D341Med (cell line): ENCODE data around the gene TMEM97.
A peak's percentile ranks its signal among the peaks of the same experiment; 100 is the strongest.

ENCODE experiments used
- DNase-seq: peaks from one replicate; pipeline ENCODE4 v3.0.0; 2012; ENCODE audit warnings: low spot score

The TMEM97 gene

GRCh38 chr17:28317099-28317965 lies 1.7 kb upstream of the TMEM97 start:
- DNase-seq: no peak

GRCh38 chr17:28317966-28318758 lies 838 bp upstream of the TMEM97 start:
- peak; percentile 76 for DNase-seq

GRCh38 chr17:28319598-28319935 lies 567 bp downstream of the TMEM97 start:
- no peak for DNase-seq

- DNase-seq: no peak
These were observed 1.4 kb downstream of the TMEM97 start for GRCh38 chr17:28320215-28321061.

GRCh38 chr17:28324267-28324745 lies 5.3 kb downstream of the TMEM97 start:
- no peak for DNase-seq

GRCh38 chr17:28324781-28325180 lies 5.8 kb downstream of the TMEM97 start:
- DNase-seq: no peak

- peak; percentile 31 for DNase-seq
These were observed 6.2 kb downstream of the TMEM97 start for GRCh38 chr17:28325211-28325610.

- DNase-seq: peak; percentile 14
These were observed 7.1 kb downstream of the TMEM97 start for GRCh38 chr17:28326114-28326513.

- peak; percentile 14 for DNase-seq
These were observed 8.1 kb downstream of the TMEM97 start for GRCh38 chr17:28327031-28327607.

GRCh38 chr17:28327709-28328108 lies 8.7 kb downstream of the TMEM97 start:
- DNase-seq: peak; percentile 58

- peak; percentile 11 for DNase-seq
These were observed 9.3 kb downstream of the TMEM97 start for GRCh38 chr17:28328325-28328724.

GRCh38 chr17:28330671-28331070 lies 11.7 kb downstream of the TMEM97 start:
- DNase-seq: no peak

GRCh38 chr17:28331891-28332420 lies 13.0 kb downstream of the TMEM97 start:
- no peak for DNase-seq

GRCh38 chr17:28333083-28333746 lies 14.2 kb downstream of the TMEM97 start:
- DNase-seq: no peak

GRCh38 chr17:28334171-28334570 lies 15.2 kb downstream of the TMEM97 start:
- no peak for DNase-seq

- no peak for DNase-seq
These were observed 15.7 kb downstream of the TMEM97 start for GRCh38 chr17:28334666-28335200.

GRCh38 chr17:28335201-28335958 lies 16.4 kb downstream of the TMEM97 start, which contains the start of the genes IFT20 and TNFAIP1:
Gene IFT20, minus strand, starts transcription at chr17:28335472. Its CDS starts 3,487 bp downstream, at chr17:28331985.
Gene TNFAIP1, plus strand, starts transcription at chr17:28335761. Its CDS starts 3,761 bp downstream, at chr17:28339522.
- DNase-seq: peak; percentile 97

GRCh38 chr17:28335959-28336871 lies 17.2 kb downstream of the TMEM97 start:
- DNase-seq: peak; percentile 87
